Adrenal gland (tissue), 5 donors: ENCODE results near the gene GFOD1.

Experiments
- CTCF ChIP-seq, 6 experiments: fragments of 450-650 bp in 4 of 6; fragments of 200-600 bp in 2 of 6; sonication (generic) in 1 of 6; IDR thresholded peaks; 1 replicate in 5 of 6; 2 replicates in 1 of 6; pipeline versions ENCODE4 v1.5.1 to v1.8.0; 2016 to 2021; ENCODE audit warnings: antibody characterized with exemption in 6 of 6, mild to moderate bottlenecking in 2 of 6, moderate library complexity in 1 of 6
- POLR2A ChIP-seq, 2 donors: fragments of 450-650 bp; IDR thresholded peaks; one replicate each; pipeline ENCODE4 v1.6.1; 2017; ENCODE audit warnings: antibody characterized with exemption in 2 of 2, mild to moderate bottlenecking in 2 of 2, moderate library complexity in 1 of 2
- donor health status: DM: no; HTN: no; CAD: no.

GRCh38 chr6:13463941-13464340 lies 23.5 kb downstream of the GFOD1 start:
- TF ChIP-seq POLR2A (IDR thresholded peaks at IDR 0.05) (no peak), CTCF (IDR thresholded peaks at IDR 0.05) (no peak)
